Stimulated activated CD8-positive, alpha-beta memory T cell treated with anti-CD3 and anti-CD28 coated beads, Interleukin-12 subunit alpha, Interleukin-12 subunit beta, amount 100 ng/mL, for 1 hour (primary cell): ENCODE results near the gene XXYLT1.
"Not testable (repeated sequence)": the region's sequence is repeated elsewhere in the genome, so short reads cannot be mapped to it uniquely, and the experiment has no call there.

Experiments used
- DNase-seq: peaks from one replicate; pipeline ENCODE4 v3.0.0-alpha.2; 2020; ENCODE audit warnings: low read depth

Gene XXYLT1

DNA sequence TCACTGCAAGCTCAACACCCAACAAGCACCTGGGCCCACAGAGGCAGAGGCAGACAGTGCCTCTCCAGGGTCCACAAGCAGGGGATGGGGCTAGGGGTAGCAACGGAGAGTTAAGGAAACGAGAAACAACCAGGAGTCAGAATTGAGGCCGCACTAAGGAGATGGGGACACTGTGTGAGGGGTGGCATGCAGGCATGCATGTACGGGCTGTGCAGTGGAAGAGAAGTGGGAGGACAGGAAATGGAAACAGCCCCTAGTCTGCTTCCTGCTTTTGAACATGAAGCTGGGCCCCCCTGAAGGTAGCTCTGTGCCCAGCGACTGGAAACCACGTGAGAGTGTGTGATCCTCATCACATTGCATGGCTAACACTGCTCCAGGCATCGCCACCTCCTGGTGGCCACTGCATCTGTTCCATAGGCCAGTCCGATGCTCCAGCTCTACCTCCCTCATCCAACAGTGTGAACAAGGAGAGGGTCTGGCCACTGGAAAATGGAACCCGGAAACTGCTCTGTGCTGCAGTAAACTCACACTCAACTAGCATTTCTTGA, 44.0 kb downstream of the XXYLT1 start:
- DNase-seq: no peak

DNA sequence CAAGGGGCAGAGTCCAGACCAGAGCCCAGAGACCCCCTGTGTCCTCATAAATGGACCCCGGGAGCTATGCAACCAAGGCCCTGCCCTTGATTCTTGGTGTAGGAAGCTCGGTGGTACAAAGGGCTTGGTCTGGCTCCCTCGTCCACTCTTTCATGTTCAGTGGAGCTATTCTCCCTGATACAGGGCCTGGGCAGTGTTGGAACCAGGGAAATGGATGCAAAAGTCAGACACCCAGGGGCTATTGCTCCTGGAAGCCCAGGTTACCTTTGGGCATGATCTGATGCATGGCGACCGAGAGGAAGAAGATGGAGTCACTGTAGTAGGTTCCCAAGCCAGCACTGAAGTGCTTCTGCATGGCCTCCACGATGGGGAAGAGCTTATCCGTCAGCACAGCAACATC, 44.5 kb downstream of the XXYLT1 start:
- no peak for DNase-seq

DNA sequence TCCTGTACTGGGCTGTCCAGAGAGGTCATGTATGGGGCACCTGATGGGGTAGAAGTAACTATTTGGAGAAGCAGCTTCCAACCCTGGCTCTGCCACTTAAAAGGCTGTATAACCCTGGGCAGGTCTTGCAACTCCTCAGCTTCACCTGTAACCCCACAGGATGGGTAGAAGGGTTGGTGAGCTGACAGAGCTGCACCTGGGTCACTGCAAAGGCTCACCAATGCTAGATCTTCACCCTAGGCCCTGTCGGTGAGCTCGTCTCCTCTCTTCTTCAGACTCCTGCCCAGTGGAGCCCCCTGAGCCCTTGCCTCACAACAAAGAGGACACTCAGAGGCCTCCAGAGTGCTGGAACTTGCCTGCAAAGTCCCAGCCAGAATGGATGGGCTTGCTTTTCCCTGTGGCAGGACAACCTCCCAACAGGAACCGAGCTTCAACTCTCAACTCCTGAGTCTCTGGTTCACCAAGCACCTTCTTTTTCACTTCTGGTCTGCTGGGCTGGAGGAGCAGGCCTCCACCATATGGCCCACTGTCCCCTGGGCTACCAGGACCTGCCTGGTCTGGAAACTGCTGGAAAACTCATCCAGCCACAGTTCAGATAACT, 45.9 kb downstream of the XXYLT1 start:
- no peak for DNase-seq

DNA sequence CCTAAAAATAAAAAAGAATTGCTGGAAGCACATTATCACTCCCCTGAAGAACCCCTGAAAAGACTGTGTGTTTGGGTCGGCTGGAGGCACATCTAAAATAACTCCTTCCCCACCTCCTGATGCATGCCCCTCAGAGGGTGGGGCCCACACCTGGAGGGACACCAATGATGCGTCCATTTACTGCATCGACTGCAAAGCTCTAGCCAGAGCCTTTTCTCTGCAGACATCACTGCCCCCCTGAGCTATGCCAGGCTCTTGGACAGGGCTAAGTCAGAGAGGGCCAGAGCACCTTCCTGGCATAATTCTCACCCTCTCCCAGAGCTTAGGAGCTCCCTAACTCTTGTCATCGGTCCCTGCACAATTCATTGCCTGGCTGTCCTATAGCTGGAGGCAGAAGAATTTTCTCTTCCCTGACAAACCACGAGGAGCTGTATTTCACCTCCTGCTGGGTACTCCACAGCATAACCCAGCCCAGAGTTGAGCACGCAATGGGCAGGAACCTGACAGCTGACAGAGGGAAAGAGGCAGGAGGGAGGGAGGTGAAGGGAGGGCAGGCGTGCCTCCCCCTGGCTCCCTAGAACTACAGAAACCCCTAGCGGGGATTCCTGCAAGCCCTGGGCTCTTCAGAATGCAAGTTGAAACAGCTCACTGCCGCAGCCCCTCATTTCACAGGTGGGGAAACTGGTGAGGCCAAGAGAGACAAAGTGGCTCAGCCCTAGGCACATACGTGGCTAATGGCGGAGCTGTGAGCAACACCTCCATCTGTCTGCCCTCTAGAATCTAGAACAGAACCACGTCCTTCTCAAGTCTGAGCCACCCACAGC, 46.6 kb downstream of the XXYLT1 start:
- no peak for DNase-seq

DNA sequence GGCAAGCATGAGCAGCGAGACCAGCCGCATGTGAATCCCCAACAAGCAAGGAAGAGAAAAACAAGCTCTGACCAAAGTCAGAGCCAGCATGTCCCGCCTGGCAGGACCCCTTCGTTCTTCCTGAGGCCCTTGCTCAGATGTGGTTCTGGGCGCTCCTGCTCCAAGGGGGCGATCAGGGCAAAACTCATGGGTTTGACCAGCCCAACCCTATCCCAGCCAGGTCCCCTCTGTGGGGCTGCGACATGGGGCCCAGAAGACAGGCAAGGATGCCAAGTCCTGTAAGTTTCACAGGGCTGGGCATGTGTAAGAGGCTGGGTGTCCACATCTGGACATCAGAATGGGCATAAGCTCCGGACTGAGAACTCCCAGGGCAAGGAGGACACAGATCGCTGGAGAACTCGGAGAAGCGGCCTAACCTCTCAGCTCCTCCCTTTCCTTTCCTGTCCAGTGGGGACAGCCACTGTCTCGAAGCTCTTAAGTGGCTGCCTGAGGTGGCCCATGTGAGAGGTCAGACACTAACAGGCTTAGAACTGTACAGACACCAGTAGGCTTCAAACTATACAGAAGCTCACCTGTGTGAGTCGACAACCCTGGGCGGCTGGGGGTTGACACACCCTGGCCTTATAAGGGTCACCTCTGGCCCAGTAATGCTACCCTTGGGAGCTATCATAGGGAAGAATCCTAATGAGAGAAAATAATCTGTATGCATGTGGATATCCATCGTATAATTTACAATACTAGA, 48.9 kb downstream of the XXYLT1 start:
- no peak for DNase-seq

DNA sequence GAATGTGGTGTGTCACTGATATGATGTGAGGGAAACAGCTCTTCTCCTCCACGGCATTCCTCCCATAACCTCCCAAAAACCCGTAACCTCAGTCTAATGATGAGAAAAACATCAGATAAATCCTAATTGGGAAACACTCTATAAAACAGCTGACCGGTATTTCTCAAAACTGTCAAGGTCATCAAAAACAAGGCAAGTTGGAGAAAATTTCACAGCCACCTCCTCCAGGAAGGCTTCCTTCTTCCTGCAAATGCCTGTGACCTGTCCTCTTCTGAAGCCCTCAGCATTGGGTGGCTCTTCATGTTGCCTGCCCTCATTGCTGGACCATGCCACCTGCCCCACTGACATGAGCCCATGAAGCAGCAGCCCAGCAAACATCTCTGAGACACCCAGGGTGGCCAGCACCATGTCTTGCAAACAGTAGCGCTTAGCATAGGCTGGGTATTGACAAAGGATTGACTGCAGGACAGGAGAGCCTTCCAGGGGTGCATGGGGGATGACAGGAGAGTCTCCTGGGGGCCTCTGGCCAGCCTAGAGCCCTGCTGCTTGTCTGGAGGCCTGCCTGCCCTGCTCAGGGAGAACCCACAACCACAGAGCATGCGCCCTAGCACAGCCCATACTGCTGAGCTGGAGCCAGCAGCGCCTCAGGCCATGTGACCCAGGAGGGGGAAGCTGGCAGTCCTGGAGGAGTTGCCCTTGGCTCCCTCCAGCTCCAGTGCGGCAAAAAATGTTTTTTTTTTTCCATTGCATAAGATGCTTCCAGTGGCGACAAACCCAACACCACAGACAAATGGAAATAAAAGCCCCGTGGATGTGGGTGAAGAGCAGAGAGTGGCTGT, 49.7 kb downstream of the XXYLT1 start:
- no peak for DNase-seq

DNA sequence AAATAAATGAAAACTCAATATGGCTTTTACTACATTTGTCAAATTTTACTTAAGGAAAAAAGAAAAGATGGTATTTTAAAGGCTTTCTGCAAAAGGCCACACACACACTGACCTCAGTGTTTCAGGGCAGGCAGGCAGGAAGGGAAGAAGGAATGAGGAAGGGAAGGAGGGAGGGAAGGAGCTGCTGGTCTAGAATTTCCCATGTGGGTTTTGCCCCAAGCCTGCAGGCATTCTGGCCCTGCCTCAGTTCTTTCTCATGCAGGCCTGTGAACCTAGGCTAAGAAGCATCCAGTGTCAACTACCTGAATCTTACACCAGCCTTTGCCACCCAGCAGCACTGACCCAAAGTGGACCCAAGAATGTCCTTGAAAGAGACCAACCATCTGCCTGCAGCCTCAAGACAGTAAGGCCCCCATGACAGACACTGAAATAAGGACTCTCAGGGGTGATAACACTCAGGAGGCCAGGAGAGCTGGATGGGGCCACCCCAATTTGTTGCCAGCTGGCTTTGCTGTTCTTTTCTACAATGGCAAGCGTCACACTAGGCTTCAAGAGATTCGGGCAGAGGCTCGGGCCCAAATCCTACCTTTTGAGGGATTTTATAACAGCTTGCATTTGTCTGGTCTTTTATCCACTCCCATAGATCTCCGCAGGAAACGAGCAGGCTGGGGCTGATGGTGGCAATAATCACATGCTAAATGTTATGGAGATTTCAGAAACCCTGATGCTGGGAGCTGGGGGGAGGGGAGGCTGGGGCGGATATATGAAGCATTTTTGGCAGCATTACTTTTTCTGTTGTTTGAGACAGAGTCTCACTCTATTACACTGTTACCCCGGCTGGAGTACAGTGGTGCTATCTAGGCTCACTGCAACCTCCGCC, 51.4 kb downstream of the XXYLT1 start:
- DNase-seq: no peak

DNA sequence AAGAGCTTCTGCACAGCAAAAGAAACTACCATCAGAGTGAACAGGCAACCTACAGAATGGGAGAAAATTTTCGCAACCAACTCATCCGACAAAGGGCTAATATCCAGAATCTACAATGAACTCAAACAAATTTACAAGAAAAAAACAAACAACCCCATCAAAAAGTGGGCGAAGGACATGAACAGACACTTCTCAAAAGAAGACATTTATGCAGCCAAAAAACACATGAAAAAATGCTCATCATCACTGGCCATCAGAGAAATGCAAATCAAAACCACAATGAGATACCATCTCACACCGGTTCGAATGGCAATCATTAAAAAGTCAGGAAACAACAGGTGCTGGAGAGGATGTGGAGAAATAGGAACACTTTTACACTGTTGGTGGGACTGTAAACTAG, 52.6 kb downstream of the XXYLT1 start:
- not testable (repeated sequence) for DNase-seq

DNA sequence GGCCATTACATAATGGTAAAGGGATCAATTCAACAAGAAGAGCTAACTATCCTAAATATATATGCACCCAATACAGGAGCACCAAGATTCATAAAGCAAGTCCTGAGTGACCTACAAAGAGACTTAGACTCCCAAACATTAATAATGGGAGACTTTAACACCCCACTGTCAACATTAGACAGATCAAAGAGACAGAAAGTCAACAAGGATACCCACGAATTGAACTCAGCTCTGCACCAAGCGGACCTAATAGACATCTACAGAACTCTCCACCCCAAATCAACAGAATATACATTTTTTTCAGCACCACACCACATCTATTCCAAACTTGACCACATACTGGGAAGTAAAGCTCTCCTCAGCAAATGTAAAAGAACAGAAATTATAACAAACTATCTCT, 55.4 kb downstream of the XXYLT1 start:
- DNase-seq: not testable (repeated sequence)

DNA sequence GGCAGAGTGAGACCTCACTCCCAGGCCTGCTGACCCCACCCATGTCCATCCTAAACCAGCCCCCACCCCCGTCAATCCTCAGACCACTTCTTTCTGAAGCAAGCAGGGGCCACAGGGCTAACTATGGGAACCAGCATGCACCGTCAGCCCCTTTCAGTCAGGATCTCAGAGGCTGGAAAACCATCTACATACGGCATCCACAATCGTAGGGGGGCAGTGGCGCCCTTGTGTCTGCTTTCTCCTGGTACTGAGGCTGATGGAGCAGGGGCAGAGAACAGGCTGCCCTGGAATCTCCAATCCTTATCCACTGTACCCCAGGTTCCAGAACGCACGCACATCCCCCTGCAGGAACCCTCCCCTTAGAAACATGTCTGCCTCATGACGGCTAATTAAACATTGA, 56.6 kb downstream of the XXYLT1 start:
- no peak for DNase-seq

DNA sequence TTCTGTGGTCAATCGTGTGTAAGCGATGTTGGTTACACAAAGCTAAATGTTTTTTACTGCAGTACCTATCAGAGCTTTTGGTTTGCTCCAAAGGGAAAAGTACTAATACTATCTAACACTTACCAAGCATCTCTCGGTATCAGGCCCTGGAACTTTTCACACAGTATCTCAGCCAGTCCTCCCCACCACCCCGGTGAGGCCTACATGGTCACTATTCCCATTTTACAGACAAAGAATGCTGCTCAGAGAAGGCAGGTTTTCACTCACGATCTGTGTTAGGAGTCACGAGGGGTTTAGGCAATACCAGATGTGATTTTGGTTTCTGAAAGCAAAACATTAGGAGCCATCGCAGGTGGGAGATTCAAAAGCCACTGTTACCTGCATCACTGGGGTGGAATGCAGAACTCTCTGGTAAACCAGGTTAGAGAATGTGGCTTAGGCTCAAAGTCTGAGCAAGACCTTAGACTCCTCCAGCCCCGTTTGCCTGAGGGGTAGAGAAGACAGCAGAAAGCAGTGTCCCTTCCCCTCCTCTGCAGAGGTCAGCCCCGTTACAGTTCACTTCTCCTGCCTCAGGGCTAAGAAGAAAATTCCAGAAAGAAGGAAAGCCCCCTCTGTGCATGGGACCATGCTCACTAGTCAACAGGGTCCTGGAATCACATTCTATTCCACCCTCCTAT, 57.2 kb downstream of the XXYLT1 start:
- DNase-seq: no peak

DNA sequence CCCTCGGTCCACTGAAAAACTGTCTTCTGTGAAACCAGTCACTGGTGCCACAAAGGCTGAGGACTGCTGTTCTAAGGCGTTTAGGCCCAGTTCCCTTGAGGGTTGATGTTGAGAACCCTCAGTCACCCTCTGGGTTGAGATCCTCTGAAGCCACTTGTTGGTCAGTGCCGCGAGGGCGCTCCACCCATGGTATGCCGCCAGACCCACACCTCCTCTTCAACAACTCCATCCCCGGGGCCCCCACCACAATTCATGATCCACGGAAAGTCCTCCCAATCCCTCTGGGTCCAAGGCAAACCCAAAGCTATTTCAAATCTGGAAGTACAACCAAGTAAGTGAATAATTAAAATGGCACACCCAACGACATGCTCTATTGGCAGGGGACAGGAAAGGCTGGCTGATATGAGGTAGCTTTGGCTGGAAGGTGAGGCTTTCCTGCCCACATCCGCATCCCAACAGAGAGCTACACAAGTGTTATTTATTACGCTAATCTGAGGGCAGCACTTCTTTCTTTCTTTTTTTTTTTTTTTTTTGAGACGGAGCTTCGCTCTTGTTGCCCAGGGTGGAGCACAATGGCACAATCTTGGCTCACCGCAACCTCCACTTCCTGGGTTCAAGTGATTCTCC, 58.1 kb downstream of the XXYLT1 start:
- DNase-seq: no peak

DNA sequence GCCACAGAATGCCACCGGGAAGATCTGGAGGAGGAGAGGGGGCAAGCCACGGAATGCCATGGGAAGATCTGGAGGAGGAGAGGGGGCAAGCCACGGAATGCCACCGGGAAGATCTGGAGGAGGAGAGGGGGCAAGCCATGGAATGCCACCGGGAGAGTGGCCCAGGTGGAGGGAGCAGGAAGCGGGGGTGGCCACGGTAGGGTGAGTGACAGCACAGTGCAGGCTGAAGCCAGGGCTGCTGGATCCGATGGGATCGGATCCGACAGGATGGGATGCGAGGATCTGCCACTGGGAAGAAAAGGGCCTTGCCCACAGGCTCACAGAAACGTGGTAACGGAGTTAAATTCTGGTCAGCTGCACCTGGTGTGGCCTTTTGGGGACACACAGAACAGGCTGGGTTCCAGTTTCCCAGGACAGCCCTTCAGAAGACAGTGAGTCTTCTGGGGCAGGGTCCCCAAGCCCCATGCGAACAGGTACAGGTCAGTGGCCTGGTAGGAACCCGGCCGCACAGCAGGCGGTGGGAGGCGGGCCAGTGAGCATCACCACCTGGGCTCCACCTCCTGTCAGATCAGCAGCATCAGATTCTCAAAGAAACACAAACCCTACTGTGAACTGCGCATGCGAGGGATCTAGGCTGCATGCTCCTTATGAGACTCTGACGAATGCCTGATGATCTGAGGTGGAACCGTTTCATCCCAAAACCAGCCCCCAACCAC, 58.8 kb downstream of the XXYLT1 start:
- DNase-seq: no peak

DNA sequence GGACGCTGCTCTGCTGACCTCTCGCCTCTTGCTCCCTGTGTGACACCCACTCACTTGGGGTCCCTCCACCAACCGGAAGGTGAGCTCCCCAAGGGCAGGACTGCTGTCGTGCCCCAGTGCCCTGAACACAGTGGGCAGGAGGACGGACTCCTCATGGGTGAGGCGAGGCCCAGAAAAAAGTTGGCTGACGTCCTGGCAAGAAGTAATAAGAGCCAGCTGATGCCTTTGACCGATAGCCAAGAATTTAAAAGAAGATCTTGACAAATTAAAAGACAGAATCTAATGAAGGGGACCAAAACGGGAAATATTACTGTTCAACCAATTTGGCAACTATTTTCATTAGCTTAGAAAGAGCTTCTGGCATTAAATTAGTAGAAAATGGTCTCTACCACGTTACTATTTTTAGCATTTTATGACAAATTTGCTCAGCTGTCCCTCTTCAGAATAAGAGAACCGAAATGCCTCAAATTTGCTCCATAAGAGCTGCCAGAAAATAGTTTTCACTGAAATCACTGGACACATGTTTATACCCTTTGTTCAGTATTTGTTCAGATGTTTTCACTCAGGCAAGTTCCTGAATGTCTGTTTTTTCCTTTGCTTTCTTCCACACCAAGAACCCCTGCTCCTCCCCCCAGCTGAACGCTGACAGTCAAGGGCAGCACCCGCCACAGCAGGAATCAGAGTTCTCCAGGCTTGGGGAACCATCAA, 60.5 kb downstream of the XXYLT1 start:
- DNase-seq: no peak

DNA sequence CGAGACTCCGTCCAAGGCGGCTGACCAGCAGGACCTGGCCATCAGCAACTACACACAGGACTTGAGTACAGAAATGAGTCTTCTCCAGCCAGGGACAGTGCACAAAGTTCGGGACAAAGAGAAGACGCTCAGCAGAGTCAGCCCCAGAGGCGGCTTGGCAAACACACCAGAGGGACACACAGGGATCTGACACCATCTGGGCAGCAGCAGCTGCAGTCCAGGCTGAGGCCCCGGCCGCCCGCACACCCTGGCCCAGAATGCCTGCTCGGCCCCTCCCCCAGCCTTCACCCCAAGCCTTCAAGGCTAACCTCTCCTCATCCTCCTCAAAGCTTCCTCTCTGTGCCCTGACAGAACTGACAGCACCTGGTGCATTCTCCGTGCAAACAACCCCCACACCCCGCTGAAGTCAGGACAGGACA, 61.1 kb downstream of the XXYLT1 start:
- DNase-seq: no peak

DNA sequence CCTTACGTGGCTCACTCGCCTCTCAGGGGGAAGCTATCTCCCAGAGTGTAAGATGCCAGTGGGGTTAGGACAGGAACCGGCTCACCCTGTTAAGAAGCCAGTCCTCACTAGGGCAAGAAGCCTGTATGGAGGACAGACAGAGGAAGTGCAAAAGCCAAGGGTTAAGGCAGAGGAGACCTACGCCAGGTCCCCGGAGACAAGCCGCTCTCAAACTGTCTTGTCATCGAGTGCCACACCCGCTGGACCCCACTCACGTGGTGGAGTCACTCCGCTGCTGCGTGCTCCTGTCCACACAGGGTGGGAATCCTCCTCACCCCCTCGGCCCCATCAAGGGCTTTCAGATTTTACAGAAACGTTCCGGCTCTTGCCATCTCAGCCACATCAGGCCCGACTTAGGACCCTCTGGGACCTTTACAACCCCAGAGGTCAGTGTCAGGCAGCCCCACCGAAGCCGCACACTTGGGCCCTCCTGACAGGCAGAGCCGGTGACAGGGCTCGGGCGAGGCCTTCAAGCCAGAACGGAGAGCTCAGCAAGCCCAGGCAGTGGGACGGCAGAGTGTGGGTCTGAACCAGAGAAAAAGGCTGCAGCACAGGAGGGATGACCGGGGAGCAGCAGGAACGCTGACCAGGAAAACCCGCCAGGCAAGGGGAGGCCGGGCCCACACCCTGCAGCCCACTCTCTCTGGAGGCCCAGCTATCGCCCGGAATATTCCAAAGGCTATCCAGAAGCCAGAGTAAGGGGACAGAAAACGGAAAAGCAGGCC, 61.7 kb downstream of the XXYLT1 start:
- no peak for DNase-seq

DNA sequence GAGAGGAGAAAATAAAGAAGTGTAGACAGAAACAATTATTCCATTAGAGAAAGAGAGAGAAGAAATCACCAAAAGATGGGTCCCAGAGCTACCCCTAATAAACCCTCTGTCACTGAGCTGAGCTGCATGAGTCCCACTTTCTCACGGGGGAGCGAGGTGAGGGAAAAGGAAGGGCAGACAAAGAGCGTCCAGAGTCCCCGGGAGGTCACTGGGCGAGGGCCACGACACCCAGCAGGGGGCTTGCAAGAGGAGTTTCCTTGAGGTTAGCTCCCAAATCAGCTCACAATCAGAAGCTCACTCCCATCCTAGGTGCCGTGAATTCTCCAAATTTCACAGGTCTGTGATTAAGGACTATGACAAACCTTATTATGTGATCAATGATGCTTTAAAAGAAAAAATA, 62.3 kb downstream of the XXYLT1 start:
- DNase-seq: no peak

DNA sequence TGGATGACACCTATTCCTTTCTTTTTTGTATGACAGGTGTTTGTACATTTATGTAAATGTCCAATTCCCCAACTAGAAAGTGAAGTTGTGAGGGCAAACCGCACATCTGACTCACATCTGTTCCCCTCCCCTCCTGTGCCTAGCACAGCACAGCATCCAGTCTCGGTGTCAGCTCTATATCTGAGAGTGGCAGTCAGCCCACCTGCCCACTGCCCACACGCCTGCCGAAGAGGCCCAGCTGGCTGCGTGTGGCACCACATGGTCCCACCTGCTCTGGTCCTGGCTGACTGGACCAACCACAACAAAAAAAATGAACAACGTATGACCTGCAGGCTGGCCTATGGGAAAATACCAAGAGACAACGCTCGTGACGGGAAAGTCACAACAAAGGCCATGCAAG, 62.8 kb downstream of the XXYLT1 start:
- no peak for DNase-seq
